Measurements from ENCODE around the gene NTN1. TPM values are rescaled to one million over a fixed set of nuclear protein-coding genes. Genes with fewer than 3 reads are reported as not detected.
A peak's percentile ranks its signal among the peaks of the same experiment; 100 is the strongest.

NTN1 gene
- total RNA-seq, 2 donors from 2014 or later = 0.10 to 0.20 TPM

DNA sequence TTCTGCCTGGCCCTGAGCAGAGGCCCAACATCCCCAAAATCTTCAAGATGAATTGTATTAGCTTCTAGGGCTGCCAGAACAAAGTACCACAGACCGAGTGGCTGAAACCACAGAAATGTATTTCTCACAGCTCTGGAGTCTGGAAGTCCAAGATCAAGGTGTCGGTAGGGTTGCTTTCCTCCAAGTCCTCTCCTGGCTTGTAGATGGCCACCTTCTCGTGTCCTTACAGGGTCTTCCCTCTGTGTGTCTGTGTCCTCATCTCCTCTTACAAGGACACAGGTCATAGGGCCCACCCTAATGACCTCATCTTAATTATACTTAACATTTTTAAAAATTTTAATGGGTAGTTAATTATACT lies 215.7 kb downstream of the NTN1 start:
- DNase-seq (ENCODE audit: low spot score) = no peak
- no peaks in the 10 kb centered on the region for H3K27me3 Mint-ChIP-seq
- H3K4me3 Mint-ChIP-seq = no peak overlapping the region
- ATAC-seq = no peak
- H3K4me1 Mint-ChIP-seq (ENCODE audit: low read depth in 2 of 2) = peaks cover 8 to 17% of the 10 kb centered on the region in 2 donors
- H3K9me3 Mint-ChIP-seq = no peaks in the 10 kb centered on the region
- H3K27ac Mint-ChIP-seq = no peak overlapping the region
- H3K36me3 Mint-ChIP-seq = no peaks in the 10 kb centered on the region

DNA sequence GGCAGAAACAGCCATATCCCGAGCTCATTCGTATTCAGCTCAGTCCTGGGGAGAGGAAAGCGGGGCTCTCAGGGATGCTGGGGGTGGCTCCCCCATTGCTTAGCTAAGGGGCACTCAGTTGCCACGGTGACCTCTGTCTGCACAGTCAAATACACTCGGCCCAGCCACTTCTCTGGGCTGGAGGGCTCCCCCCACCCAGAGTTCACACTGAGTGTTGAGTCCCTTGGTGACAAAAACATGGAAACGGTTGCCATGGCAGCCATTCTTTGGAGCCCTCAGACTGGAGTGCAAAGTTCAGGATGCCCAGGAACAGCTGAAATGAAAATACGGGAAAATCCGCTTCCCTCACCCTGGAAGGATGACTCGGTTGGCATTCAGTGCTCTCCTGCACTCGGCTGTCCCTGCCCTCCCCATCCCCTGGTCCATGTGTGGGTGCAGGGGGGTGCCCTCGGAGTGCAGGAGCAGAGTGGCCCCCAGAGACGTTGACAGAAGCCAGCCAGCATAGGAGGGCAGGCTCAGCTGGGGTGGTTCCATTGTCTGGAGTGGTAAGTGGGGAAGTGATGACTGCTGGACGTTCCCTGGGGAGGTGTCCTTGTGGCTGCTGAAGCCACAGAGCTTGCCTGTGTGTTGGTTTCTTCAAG lies 216.5 kb downstream of the NTN1 start:
- Mint-ChIP-seq H3K4me3 (no peak overlapping the region), H3K27me3 (no peaks in the 10 kb centered on the region), H3K4me1 (ENCODE audit: low read depth in 2 of 2) (peaks cover 8 to 17% of the 10 kb centered on the region in 2 donors), H3K27ac (no peak overlapping the region), H3K36me3 (no peaks in the 10 kb centered on the region), H3K9me3 (no peaks in the 10 kb centered on the region)
- DNase-seq (ENCODE audit: low spot score) (no peak), ATAC-seq (no peak)

DNA sequence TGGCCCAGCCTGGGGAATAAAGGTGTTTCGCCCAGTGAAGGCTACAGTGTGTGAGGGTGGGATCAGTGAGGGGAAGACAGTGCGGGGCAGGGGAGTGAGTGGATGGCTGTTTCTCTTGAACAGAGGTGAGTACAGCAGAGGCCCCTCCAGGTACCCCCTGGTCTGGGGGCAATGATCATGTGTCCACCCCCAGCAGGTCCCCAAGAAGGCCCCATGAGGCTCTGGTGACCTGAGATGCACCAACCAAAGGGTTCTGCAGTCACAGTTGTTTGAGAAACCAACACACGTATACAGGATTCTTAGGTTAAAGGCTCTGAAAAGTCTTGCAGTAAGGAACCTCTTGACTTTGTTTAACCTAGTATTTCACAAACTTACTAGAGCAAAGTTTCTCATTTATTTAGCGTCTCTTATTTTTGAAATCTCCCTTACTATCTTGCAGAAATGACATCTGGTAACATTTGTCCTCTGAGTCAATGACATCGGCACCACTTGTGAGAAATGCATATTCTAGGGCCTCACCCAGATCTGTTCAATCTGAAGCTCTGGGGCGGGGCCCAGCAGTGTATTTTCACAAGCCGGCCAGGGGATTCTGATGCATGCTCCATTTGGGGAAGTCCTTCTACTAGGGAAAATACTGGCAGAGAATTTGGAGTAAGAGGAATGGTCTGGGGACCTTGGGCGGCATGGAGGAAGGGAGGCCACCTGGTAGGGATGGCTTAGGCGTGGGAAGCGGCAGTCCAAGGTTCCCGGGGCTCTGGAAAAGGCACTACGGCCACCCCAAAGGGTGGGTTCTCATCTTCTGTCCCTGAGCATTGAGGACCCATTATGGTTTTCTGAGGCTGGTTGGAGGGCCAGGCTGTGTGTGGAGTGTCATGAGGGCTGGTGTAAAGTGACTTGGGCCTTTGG lies 217.3 kb downstream of the NTN1 start:
- DNase-seq (ENCODE audit: low spot score) (no peak), ATAC-seq (no peak)
- Mint-ChIP-seq H3K27me3 (no peaks in the 10 kb centered on the region), H3K27ac (peak overlapping the region; percentile 21 to 45), H3K36me3 (no peaks in the 10 kb centered on the region), H3K4me1 (ENCODE audit: low read depth in 2 of 2) (peaks cover 8 to 17% of the 10 kb centered on the region in 2 donors), H3K9me3 (no peaks in the 10 kb centered on the region), H3K4me3 (peak overlapping the region; percentile 79)

GRCh38 chr17:9239246-9239792 lies 218.0 kb downstream of the NTN1 start:
- no peaks in the 10 kb centered on the region for H3K9me3 Mint-ChIP-seq
- peaks cover 8 to 17% of the 10 kb centered on the region in 2 donors for H3K4me1 Mint-ChIP-seq (ENCODE audit: low read depth in 2 of 2)
- peak overlapping the region in 1 of 2 donors; percentile 45 for H3K27ac Mint-ChIP-seq
- no peaks in the 10 kb centered on the region for H3K36me3 Mint-ChIP-seq
- no peaks in the 10 kb centered on the region for H3K27me3 Mint-ChIP-seq
- ATAC-seq = peak; percentile 2 to 4
- peak overlapping the region; percentile 79 for H3K4me3 Mint-ChIP-seq
- no peak for DNase-seq (ENCODE audit: low spot score)

DNA sequence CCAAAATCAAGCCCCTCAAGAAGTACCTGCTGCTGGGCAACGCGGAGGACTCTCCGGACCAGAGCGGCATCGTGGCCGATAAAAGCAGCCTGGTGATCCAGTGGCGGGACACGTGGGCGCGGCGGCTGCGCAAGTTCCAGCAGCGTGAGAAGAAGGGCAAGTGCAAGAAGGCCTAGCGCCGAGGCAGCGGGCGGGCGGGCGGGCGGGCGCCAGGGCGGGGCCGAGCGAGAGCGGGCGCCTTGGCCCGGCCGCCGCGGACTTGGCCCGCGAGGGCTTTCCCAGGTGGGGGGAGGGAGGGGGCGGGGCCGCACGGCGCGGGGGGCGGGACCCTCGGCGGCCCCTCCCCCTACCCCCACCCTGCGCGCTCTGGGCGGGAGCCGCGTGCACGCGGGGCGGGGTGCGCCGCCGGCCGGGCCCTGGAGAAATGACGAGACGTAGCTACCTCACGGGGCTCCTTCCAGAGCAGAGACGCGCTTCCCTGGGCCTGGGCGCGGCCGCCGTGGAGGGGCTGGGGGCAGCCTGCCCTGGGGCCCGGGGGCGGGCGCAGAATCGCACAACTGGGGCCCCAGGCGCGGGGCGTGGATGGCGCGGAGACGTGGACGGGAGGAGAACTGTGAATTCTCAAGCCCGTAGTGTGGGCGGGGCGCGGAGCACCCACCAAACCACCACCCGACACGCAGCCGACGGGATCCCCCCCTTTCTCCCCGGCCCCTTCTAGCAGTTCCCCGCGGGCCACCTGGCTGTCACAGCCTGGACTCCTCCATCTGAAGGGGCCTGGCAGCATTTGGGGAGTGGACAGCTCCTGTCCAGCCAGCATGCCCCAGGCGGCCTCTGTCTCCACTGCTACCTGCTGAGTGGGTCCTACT lies 218.7 kb downstream of the NTN1 start:
- DNase-seq (ENCODE audit: low spot score) (peak; percentile 78), ATAC-seq (peak; percentile 87 to 90)
- H3K27me3 Mint-ChIP-seq = no peaks in the 10 kb centered on the region
- H3K27ac Mint-ChIP-seq = peak overlapping the region in 1 of 2 donors; percentile 45
- H3K36me3 Mint-ChIP-seq = no peaks in the 10 kb centered on the region
- H3K4me1 Mint-ChIP-seq (ENCODE audit: low read depth in 2 of 2) = peaks cover 8 to 17% of the 10 kb centered on the region in 2 donors
- H3K9me3 Mint-ChIP-seq = no peaks in the 10 kb centered on the region
- peak overlapping the region; percentile 79 for H3K4me3 Mint-ChIP-seq

DNA sequence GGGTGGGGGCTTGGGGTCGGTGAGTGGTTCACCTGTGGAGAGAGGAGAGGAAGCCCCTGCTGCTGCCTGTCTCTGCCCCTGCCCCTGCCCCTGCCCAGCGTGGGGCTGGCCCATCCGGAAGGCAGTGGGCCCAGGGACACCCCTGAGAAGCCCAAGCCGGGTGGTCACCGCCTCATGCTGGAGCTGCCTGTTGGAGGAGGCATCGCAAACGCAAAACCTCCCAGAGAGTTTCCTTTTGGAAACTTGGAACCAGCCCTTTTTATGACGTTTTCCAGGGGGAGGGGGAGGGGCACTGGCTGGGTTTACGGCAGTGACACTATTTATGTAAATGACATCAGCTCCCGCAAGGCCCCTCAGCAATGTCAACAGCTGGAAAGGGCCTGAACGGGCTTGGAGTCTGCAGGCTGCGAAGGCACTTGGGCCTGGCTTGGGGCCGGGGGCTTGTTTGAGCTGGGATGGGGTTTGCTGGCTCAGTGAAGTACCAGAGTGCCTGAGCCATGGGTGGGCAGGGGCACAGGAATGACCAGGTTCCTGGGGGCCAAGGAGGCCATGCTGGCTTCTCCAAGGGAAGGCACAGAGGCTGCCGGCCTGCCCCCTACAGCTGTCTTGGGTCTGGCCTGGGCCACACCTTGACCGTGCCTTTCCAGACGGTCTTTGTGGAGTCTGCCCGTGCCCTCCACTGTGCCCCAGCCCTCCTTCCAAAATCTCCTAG lies 219.5 kb downstream of the NTN1 start:
- Mint-ChIP-seq H3K4me1 (ENCODE audit: low read depth in 2 of 2) (peaks cover 8 to 17% of the 10 kb centered on the region in 2 donors), H3K27me3 (no peaks in the 10 kb centered on the region), H3K27ac (no peak overlapping the region), H3K9me3 (no peaks in the 10 kb centered on the region), H3K36me3 (no peaks in the 10 kb centered on the region), H3K4me3 (peak overlapping the region; percentile 30)
- DNase-seq (ENCODE audit: low spot score) (no peak), ATAC-seq (no peak)

GRCh38 chr17:9241371-9241712 lies 220.0 kb downstream of the NTN1 start:
- H3K4me3 Mint-ChIP-seq = peak overlapping the region; percentile 30
- no peaks in the 10 kb centered on the region for H3K36me3 Mint-ChIP-seq
- DNase-seq (ENCODE audit: low spot score) (no peak), ATAC-seq (no peak)
- H3K27ac Mint-ChIP-seq = no peak overlapping the region
- peaks cover 8 to 17% of the 10 kb centered on the region in 2 donors for H3K4me1 Mint-ChIP-seq (ENCODE audit: low read depth in 2 of 2)
- no peaks in the 10 kb centered on the region for H3K9me3 Mint-ChIP-seq
- H3K27me3 Mint-ChIP-seq = no peaks in the 10 kb centered on the region

DNA sequence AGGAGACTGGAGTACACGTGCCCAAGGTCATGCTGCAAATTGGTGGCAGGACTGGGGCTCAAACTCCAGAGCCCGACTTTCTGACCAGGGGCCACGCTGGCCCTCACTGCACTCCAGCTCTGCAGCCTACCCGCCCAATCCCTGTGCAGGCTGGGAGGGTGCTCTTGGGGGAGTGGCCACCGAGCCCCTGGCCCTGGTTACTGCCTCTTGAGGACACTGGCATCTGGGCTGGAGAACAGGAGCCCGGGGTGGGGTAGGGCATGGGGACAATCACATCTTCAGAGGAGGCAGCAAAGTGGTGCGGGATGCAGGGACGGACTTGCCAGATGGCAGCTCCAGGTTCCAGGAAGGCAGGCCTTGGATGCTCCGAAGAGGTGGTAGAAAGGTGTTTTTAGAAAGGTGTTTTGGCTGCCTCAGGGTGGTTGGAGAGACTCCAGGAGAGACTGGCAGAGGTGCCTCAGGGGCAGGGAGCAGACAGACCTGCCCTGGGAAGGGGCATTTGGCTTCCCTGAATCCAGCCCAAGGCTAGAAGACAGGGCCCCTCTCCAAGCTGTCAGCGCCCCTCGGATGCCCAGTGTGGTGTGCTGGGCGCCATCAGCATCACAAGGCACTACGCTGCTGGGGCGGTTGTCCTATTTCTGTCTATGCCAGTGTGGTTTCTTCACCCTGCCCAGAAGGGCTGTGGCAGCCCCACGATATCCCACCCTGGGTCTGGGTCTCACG lies 220.6 kb downstream of the NTN1 start:
- Mint-ChIP-seq H3K36me3 (no peaks in the 10 kb centered on the region), H3K27ac (no peak overlapping the region), H3K27me3 (no peaks in the 10 kb centered on the region), H3K4me1 (ENCODE audit: low read depth in 2 of 2) (peaks cover 8 to 17% of the 10 kb centered on the region in 2 donors), H3K9me3 (no peaks in the 10 kb centered on the region), H3K4me3 (no peak overlapping the region)
- DNase-seq (ENCODE audit: low spot score) = no peak
- ATAC-seq = no peak

GRCh38 chr17:9242497-9242881 lies 221.2 kb downstream of the NTN1 start:
- H3K27ac Mint-ChIP-seq = no peak overlapping the region

GRCh38 chr17:9242983-9243382 lies 221.7 kb downstream of the NTN1 start:
- ATAC-seq = no peak
- H3K27me3 Mint-ChIP-seq = no peaks in the 10 kb centered on the region
- no peak overlapping the region for H3K4me3 Mint-ChIP-seq
- H3K36me3 Mint-ChIP-seq = no peaks in the 10 kb centered on the region
- DNase-seq (ENCODE audit: low spot score) = no peak
- peaks cover 8 to 16% of the 10 kb centered on the region in 2 donors for H3K4me1 Mint-ChIP-seq (ENCODE audit: low read depth in 2 of 2)
- no peak overlapping the region for H3K27ac Mint-ChIP-seq
- no peaks in the 10 kb centered on the region for H3K9me3 Mint-ChIP-seq

More at GRCh38 chr17:9242497-9242881, 221.2 kb downstream of the NTN1 start:
- H3K27me3 Mint-ChIP-seq = no peaks in the 10 kb centered on the region
- peaks cover 8 to 17% of the 10 kb centered on the region in 2 donors for H3K4me1 Mint-ChIP-seq (ENCODE audit: low read depth in 2 of 2)
- ATAC-seq (no peak), DNase-seq (ENCODE audit: low spot score) (no peak)
- no peaks in the 10 kb centered on the region for H3K9me3 Mint-ChIP-seq
- no peak overlapping the region for H3K4me3 Mint-ChIP-seq
- H3K36me3 Mint-ChIP-seq = no peaks in the 10 kb centered on the region

DNA sequence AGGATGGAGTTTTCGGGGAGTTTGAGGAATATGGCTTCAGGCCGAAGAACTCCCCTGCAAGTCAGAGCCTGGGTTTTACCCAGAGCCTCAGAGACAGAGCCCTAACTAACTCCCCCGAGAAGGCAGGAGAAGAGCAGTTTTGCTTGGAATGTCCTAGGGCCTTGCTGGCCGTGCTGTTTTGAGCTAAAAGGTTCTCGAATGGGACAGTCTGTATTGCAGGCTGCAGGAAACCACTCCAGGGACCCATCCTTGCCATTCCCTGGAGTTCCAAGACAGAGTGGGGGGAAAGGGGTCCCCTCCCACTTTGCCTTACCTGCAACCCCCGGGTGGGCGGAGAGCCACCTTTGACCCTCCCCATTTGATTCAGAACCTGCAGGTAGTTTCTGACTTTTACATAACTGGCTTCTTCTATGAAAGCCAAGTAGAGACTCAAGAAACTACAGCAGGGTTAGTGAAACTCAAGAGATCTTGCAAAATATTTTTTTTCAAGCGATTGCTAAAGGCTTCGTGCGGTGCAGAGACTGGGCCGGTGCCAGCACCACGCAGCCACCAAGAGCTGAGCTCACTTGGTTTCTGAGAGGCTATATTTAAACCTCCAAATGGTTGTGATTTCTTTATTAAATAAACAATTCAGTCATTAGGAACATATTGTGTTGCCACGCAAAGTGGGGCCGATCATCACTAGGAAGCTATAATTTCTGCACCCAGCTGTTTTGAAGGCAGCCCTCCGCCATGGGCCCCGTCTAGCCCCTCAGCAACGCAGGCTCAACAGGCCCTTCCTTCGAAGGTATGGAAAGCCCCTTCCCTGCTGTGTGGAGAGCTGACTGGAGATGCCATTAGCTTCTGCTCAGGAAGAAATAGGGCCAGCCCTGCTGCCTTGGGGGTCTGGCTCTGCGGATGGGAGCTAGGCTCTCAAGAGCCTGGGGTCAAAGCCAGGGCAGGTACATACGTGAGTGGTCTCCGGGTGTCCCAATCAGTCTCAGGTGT lies 223.0 kb downstream of the NTN1 start:
- Mint-ChIP-seq H3K4me1 (ENCODE audit: low read depth in 2 of 2) (peaks cover 4 to 9% of the 10 kb centered on the region in 2 donors), H3K27me3 (no peaks in the 10 kb centered on the region), H3K4me3 (no peak overlapping the region), H3K27ac (no peak overlapping the region), H3K36me3 (no peaks in the 10 kb centered on the region), H3K9me3 (no peaks in the 10 kb centered on the region)
- ATAC-seq = no peak
- DNase-seq (ENCODE audit: low spot score) = no peak

Data from natural killer cell treated with Interleukin-12 subunit alpha and Interleukin-12 subunit beta and Interleukin-15 and Interleukin-18, amount 100 ng/mL, for 72 hours (primary cell).